GM12891 (cell line): ENCODE measurements around the gene CD74.

Experiments used
- DNase-seq: peaks from one replicate; pipeline ENCODE4 v3.0.0; 2011; ENCODE audit warnings: low spot score; ENCODE audit not compliant: insufficient read length
- FAIRE-seq: peaks from 2 replicates; lab custom pipeline; 2011; peaks lifted over from hg19 to GRCh38; lab: Jason Lieb, UNC
- PAX5 ChIP-seq: IDR thresholded peaks from 2 replicates; pipeline ENCODE4 v1.6.1; 2011; ENCODE audit warnings: low read length, moderate library complexity, mild to moderate bottlenecking; ENCODE audit not compliant: insufficient read depth, severe bottlenecking
- POLR2A ChIP-seq: IDR thresholded peaks from 2 replicates; pipeline ENCODE4 v1.6.1; 2011; ENCODE audit warnings: low read depth, low read length, control low read depth
- POLR2AphosphoS5 ChIP-seq: IDR thresholded peaks from 2 replicates; pipeline ENCODE4 v1.6.1; 2011; ENCODE audit warnings: low read depth, low read length, control low read depth
- POU2F2 ChIP-seq: IDR thresholded peaks from 2 replicates; pipeline ENCODE4 v1.6.1; 2011; ENCODE audit warnings: low read depth, mild to moderate bottlenecking, control low read depth, low read length, moderate library complexity
- SPI1 ChIP-seq: IDR thresholded peaks from 2 replicates; pipeline ENCODE4 v1.6.1; 2011; ENCODE audit warnings: low read depth, low read length, control low read depth
- TAF1 ChIP-seq: IDR thresholded peaks from 2 replicates; pipeline ENCODE4 v1.6.1; 2011; ENCODE audit warnings: low read depth, low read length, control low read depth

Gene CD74

GRCh38 chr5:150398722-150399523 is 13.8 kb downstream of the CD74 start:
- peak; percentile 94 for FAIRE-seq
- DNase-seq: peak; percentile 62

GRCh38 chr5:150397782-150398721 is 14.7 kb downstream of the CD74 start:
- FAIRE-seq (no peak), DNase-seq (no peak)
- TF ChIP-seq PAX5 (no peak), POLR2AphosphoS5 (no peak), TAF1 (no peak), POU2F2 (peak; percentile 25; the same call in 1 of the 2 replicates)

More at GRCh38 chr5:150398722-150399523, 13.8 kb downstream of the CD74 start:
- TF ChIP-seq SPI1 (no peak), TAF1 (peak; percentile 35; the same call in 1 of the 2 replicates), POLR2AphosphoS5 (peak; percentile 91), PAX5 (peak; percentile 16), POLR2A (peak; percentile 85), POU2F2 (peak; percentile 84)

- DNase-seq: no peak
- FAIRE-seq: no peak
- no peak; the same call in 1 of the 2 replicates for TF ChIP-seq POU2F2
- TF ChIP-seq POLR2A: peak; percentile 70
- peak; percentile 81 for TF ChIP-seq POLR2AphosphoS5
Measured at GRCh38 chr5:150397146-150397781, 15.4 kb downstream of the CD74 start.

- no peak for DNase-seq
- FAIRE-seq: no peak
- 0 out of 2 replicates have a peak, but pooled peaks have one; percentile 7 for TF ChIP-seq POU2F2
- no peak for TF ChIP-seq PAX5
- peak; percentile 40 for TF ChIP-seq POLR2AphosphoS5
Measured at GRCh38 chr5:150396267-150396666, 16.4 kb downstream of the CD74 start.

- FAIRE-seq (no peak), DNase-seq (no peak)
- TF ChIP-seq TAF1: no peak
- TF ChIP-seq POLR2A: peak; percentile 70
- TF ChIP-seq POLR2AphosphoS5: no peak; the same call in 1 of the 2 replicates
- TF ChIP-seq SPI1: no peak
- no peak; the same call in 1 of the 2 replicates for TF ChIP-seq POU2F2
Measured at GRCh38 chr5:150395688-150395975, 17.1 kb downstream of the CD74 start.

DNA sequence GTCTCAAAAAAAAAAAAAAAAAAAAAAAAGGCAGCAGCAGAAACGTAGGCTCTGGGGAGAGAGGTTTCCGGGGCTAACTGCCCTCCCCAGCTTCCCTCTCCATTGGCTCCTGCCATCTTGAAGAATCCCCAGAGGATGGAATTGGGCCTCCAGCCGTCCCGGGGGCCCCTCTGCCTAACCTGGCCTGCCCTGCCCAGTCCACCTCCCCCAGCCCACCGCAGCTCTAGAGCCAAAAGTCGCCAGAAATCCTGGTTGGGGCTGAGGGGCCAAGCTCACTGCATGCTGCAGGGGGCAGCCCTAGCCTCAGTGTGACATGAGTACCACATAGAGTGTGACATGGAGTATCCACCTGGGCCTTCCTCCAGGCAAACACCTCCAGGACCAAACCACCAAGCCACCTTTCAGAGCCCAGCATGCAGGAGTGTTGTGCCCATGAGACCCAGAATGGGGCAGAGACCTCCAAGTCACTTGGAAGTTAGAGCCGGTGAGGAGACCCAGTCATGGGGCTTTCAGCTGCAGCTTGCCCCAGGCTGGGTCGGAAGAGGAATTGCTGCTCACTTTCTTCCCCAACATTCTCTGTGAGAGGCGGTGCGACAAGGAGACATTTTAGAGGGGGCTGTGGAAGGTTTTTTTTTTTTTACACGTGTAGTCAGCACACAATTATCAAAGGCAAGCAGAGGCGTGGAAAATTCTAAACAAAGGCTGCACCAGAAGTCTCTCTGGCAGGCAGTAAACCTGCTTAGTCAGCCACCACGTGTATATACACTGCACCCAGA is 17.6 kb downstream of the CD74 start:
- no peak for FAIRE-seq
- DNase-seq: no peak
- TF ChIP-seq SPI1: no peak
- no peak; the same call in 1 of the 2 replicates for TF ChIP-seq POLR2A
- TF ChIP-seq TAF1: no peak
- no peak for TF ChIP-seq POLR2AphosphoS5
- TF ChIP-seq PAX5: no peak
- TF ChIP-seq POU2F2: no peak

- FAIRE-seq (peak; percentile 55), DNase-seq (no peak)
- TF ChIP-seq TAF1: no peak
- TF ChIP-seq POLR2A: no peak; the same call in 1 of the 2 replicates
- TF ChIP-seq POU2F2: no peak
- no peak; the same call in 1 of the 2 replicates for TF ChIP-seq POLR2AphosphoS5
- TF ChIP-seq PAX5: no peak
- no peak for TF ChIP-seq SPI1
Measured at GRCh38 chr5:150394131-150394530, 18.6 kb downstream of the CD74 start.

- TF ChIP-seq POLR2AphosphoS5: peak; percentile 10; the same call in 1 of the 2 replicates
- no peak for TF ChIP-seq TAF1
- no peak for DNase-seq
- no peak for FAIRE-seq
Measured at GRCh38 chr5:150393096-150393645, 19.5 kb downstream of the CD74 start.

- DNase-seq: no peak
- TF ChIP-seq TAF1 (no peak), POLR2A (no peak), POU2F2 (no peak), PAX5 (no peak), SPI1 (no peak), POLR2AphosphoS5 (peak; percentile 52; the same call in 1 of the 2 replicates)
- no peak for FAIRE-seq
Measured at GRCh38 chr5:150392680-150393079, 20.0 kb downstream of the CD74 start.

- no peak for TF ChIP-seq SPI1
- TF ChIP-seq POLR2AphosphoS5: no peak
- no peak for TF ChIP-seq POLR2A
- no peak for TF ChIP-seq POU2F2
- TF ChIP-seq PAX5: no peak
- TF ChIP-seq TAF1: no peak
- DNase-seq: no peak
- no peak for FAIRE-seq
Measured at GRCh38 chr5:150391986-150392385, 20.7 kb downstream of the CD74 start.
